Right lobe of liver (tissue), 6 donors: Measurements from ENCODE around the gene WDR6. TPM values are rescaled to one million over a fixed set of nuclear protein-coding genes. Genes with fewer than 3 reads are reported as not detected.

ENCODE experiments used
- ATAC-seq, 4 donors: fragments of 200-7000 bp; cut with Tn5 transposase; one replicate each; pipeline ENCODE4 v1.9.1; 2020; ENCODE audit warnings: mild to moderate bottlenecking in 4 of 4, moderate library complexity in 4 of 4
- DNase-seq, 3 donors: peaks; one replicate each; pipeline ENCODE4 v3.0.0-alpha.2; 2020
- H3K27ac ChIP-seq, 3 donors: fragments of 200-600 bp; one replicate each; pipeline ENCODE4 v1.8.0; 2022
- H3K27me3 ChIP-seq, 2 donors: fragments of 200-600 bp; one replicate each; pipeline ENCODE4 v1.8.0; 2022
- H3K36me3 ChIP-seq, 4 donors: fragments of 200-600 bp; sonication (generic) in 1 of 4; one replicate each; pipeline versions ENCODE4 v1.5.1 to v1.8.0; 2017 to 2022; ENCODE audit warnings: control low read depth in 1 of 4
- H3K4me1 ChIP-seq, 4 donors: fragments of 200-600 bp; sonication (generic) in 1 of 4; one replicate each; pipeline versions ENCODE4 v1.5.1 to v1.8.0; 2017 to 2022; ENCODE audit warnings: control low read depth in 1 of 4
- H3K4me3 ChIP-seq, 3 donors: fragments of 200-600 bp; one replicate each; pipeline ENCODE4 v1.8.0; 2022
- H3K9me3 ChIP-seq, 4 donors: fragments of 200-600 bp; sonication (generic) in 1 of 4; one replicate each; pipeline versions ENCODE4 v1.5.1 to v1.8.0; 2017 to 2022; ENCODE audit warnings: control low read depth in 1 of 4
- POLR2A ChIP-seq: fragments of 450-650 bp; IDR thresholded peaks from one replicate; pipeline ENCODE4 v1.6.1; 2017; ENCODE audit warnings: antibody characterized with exemption, mild to moderate bottlenecking
- WGBS: methylation state at CpG from one replicate; pipeline ENCODE4 v1.1.6; 2018; ENCODE audit warnings: low coverage, low lambda C conversion rate; ENCODE audit not compliant: insufficient coverage; ENCODE audit errors: missing lambda C conversion rate; 5-methylcytosine and 5-hydroxymethylcytosine counted together
- intact Hi-C, 2 donors: fragments of 100-400 bp; cut with DNase I; formaldehyde crosslinking; loops; one replicate each; pipeline versions ENCODE4 v1.11.2 to v1.14.1; 2022
- microRNA counts: library from miRNA; unstranded; fragments of <30 nt; microRNA quantifications from one replicate; lab custom pipeline; 2016
- microRNA-seq, 2 donors: library from miRNA; unstranded; fragments of <30 nt; microRNA quantifications; one replicate each; pipeline ENCODE4, GENCODE V29; 2019 to 2020
- small RNA-seq, 2 experiments: library from RNA; depleted of rRNA; stranded (forward); fragments of <200 nt; gene quantifications; one replicate each; pipeline ENCODE3, GENCODE V24; 2016
- total RNA-seq, 6 experiments: library from RNA; depleted of rRNA in 2 of 6; stranded (reverse); fragments of >200 nt in 2 of 6; fragmentation: NEBNext Ultra II Directional in 3 of 6; extraction: Animal tissue kit (Norgen Biotek cat#: 25700) in 3 of 6; gene quantifications; one replicate each; pipeline versions ENCODE4 v1.1.0 to v1.2.4, GENCODE V29; 2016 to 2023
- TF ChIP-seq, protein P1 (sequence below), 4 donors: fragments of 200-600 bp in 3 of 4; fragments of 450-650 bp in 1 of 4; IDR thresholded peaks; one replicate each; pipeline versions ENCODE4 v1.5.1 to v1.8.0; 2016 to 2022; ENCODE audit warnings: antibody characterized with exemption in 4 of 4, mild to moderate bottlenecking in 2 of 4
- donor health status: DM: no; HTN: yes; CAD: no.
- donor health status: DM: no; HTN: no; CAD: no.
- donor health status: DM: no; HTN: no; CAD: no.
- donor health status: DM: no; HTN: yes; CAD: no.
- donor health status: DM: no; HTN: yes; CAD: no.

WDR6 gene
- total RNA-seq, 6 experiments from 2014 or later: 35.7 to 72.9 (median 65.4) TPM

- Histone ChIP-seq H3K4me3 (no peak overlapping the region), H3K27ac (no peak overlapping the region), H3K36me3 (peaks cover 9 to 41% (median 15%) of the 10 kb centered on the region in 4 donors), H3K9me3 (no peaks in the 10 kb centered on the region), H3K27me3 (no peaks in the 10 kb centered on the region), H3K4me1 (no peaks in the 10 kb centered on the region)
- intact Hi-C loops: no loop called here
- WGBS: 67% methylated on average over 1 of the region's 1 CpG
- no peak for ATAC-seq
- DNase-seq: no peak
- no peak for TF ChIP-seq POLR2A
- TF ChIP-seq, protein P1, sequence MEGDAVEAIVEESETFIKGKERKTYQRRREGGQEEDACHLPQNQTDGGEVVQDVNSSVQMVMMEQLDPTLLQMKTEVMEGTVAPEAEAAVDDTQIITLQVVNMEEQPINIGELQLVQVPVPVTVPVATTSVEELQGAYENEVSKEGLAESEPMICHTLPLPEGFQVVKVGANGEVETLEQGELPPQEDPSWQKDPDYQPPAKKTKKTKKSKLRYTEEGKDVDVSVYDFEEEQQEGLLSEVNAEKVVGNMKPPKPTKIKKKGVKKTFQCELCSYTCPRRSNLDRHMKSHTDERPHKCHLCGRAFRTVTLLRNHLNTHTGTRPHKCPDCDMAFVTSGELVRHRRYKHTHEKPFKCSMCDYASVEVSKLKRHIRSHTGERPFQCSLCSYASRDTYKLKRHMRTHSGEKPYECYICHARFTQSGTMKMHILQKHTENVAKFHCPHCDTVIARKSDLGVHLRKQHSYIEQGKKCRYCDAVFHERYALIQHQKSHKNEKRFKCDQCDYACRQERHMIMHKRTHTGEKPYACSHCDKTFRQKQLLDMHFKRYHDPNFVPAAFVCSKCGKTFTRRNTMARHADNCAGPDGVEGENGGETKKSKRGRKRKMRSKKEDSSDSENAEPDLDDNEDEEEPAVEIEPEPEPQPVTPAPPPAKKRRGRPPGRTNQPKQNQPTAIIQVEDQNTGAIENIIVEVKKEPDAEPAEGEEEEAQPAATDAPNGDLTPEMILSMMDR (IDR thresholded peaks at IDR 0.05): no peak
Observed at GRCh38 chr3:49053543-49053942, 46.4 kb downstream of the WDR6 start.

- H3K36me3 ChIP-seq: peaks cover 9 to 41% (median 15%) of the 10 kb centered on the region in 4 donors
- intact Hi-C loops: no loop called here
- no peaks in the 10 kb centered on the region for H3K9me3 ChIP-seq
- no peaks in the 10 kb centered on the region for H3K4me1 ChIP-seq
- H3K27ac ChIP-seq: no peak overlapping the region
- no peak overlapping the region for H3K4me3 ChIP-seq
- no peaks in the 10 kb centered on the region for H3K27me3 ChIP-seq
- WGBS: 83% methylated on average over 2 of the region's 2 CpGs
- ATAC-seq (no peak), DNase-seq (no peak)
- TF ChIP-seq, protein P1 (IDR thresholded peaks at IDR 0.05): no peak
- no peak for TF ChIP-seq POLR2A
Observed at GRCh38 chr3:49054344-49054862, 47.2 kb downstream of the WDR6 start.

DNA sequence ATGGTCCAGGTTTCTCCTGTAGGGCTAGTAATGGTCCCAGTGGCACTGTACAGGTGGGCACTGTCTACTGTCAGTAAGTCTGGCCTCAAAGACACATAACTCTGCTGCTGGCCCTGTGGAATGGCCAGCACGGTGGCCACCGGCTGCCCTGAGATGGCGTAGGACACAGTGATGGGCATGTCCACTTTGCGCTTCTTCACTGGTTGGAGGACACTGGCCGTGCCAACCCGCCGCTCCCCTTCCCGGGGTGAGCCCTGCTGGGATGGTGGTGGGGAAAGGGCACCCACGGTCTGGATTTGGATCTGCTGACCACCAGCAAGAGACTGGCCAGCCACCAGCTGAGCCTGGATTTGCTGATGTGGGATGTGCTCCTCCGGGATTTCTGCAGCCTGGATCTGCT, 50.1 kb downstream of the WDR6 start:
- H3K9me3 ChIP-seq: no peaks in the 10 kb centered on the region
- DNase-seq (no peak), ATAC-seq (peak in 1 of 4 donors; percentile 36)
- no peak overlapping the region for H3K4me3 ChIP-seq
- H3K36me3 ChIP-seq: peaks cover 7 to 42% (median 20%) of the 10 kb centered on the region in 4 donors
- 90% methylated on average over 2 of the region's 10 CpGs for WGBS
- H3K27ac ChIP-seq: no peak overlapping the region
- no peaks in the 10 kb centered on the region for H3K4me1 ChIP-seq
- no peak for TF ChIP-seq POLR2A
- TF ChIP-seq, protein P1 (IDR thresholded peaks at IDR 0.05): no peak
- intact Hi-C loops: no loop called here
- H3K27me3 ChIP-seq: no peaks in the 10 kb centered on the region

GRCh38 chr3:49058011-49058410, 50.8 kb downstream of the WDR6 start:
- 88% methylated on average over 5 of the region's 7 CpGs for WGBS
- Histone ChIP-seq H3K27ac (no peak overlapping the region), H3K36me3 (peaks cover 5 to 45% (median 20%) of the 10 kb centered on the region in 4 donors), H3K4me1 (no peaks in the 10 kb centered on the region), H3K4me3 (no peak overlapping the region), H3K27me3 (no peaks in the 10 kb centered on the region), H3K9me3 (no peaks in the 10 kb centered on the region)
- no peak for ATAC-seq
- intact Hi-C loops: no loop called here
- TF ChIP-seq POLR2A: no peak
- TF ChIP-seq, protein P1 (IDR thresholded peaks at IDR 0.05): no peak
- no peak for DNase-seq

MicroRNAs within 50 kb of the gene (microRNA counts, 767-probe panel; counts per million panel counts)
- microRNA hsa-miR-191-5p (lab: Ali Mortazavi, UCI) (13,989 counts per million, percentile 89 among the panel's probes with 10 or more counts), microRNA hsa-miR-425-5p (lab: Ali Mortazavi, UCI) (237 counts per million)

Small RNA genes lying within 50 kb of the gene (microRNA-seq; reads per million reads assigned to microRNA genes)
- gene MIR191: 9,647 to 10,956 reads per million in 2 donors
- gene MIR425: 2,044 to 3,133 reads per million in 2 donors

Small RNA genes lying within 50 kb of the gene (small RNA-seq; reads per million reads assigned to genes)
- gene MIR191: 3,370 to 4,925 reads per million in 2 experiments
- 17.4 to 27.2 reads per million in 2 experiments for gene MIR425

Other genes with a start within 250 kb of the WDR6 start
- gene PRKAR2A, start 159.5 kb upstream of the WDR6 start, total RNA-seq: 10 to 100 TPM; 21.9 to 31.1 (median 27.2) TPM
- 100 to 1,000 TPM in 2 of 6 experiments, 10 to 100 TPM in 4; 54.4 to 114 (median 82.3) TPM for gene SLC25A20, start 108.5 kb upstream of the WDR6 start, total RNA-seq
- 10 to 100 TPM; 34.4 to 44.9 (median 38.2) TPM for gene ARIH2, start 88.5 kb upstream of the WDR6 start, total RNA-seq
- 10 to 100 TPM in 5 of 6 experiments, 1 to 10 TPM in 1; 7.7 to 19.2 (median 11.1) TPM for gene P4HTM, start 17.1 kb upstream of the WDR6 start, total RNA-seq
- gene DALRD3, start 11.2 kb downstream of the WDR6 start, total RNA-seq: 10 to 100 TPM in 2 of 6 experiments, 1 to 10 TPM in 4; 7.5 to 17.0 (median 8.1) TPM
- gene NDUFAF3, start 14.7 kb downstream of the WDR6 start, total RNA-seq: 100 to 1,000 TPM in 1 of 6 experiments, 10 to 100 TPM in 5; 39.2 to 100 (median 44.8) TPM
- gene IMPDH2, start 22.0 kb downstream of the WDR6 start, total RNA-seq: 10 to 100 TPM; 32.0 to 57.3 (median 39.0) TPM
- 10 to 100 TPM; 21.9 to 35.7 (median 31.7) TPM for gene QRICH1, start 86.7 kb downstream of the WDR6 start, total RNA-seq
- 100 to 1,000 TPM in 2 of 6 experiments, 10 to 100 TPM in 4; 81.5 to 148 (median 93.5) TPM for gene QARS1, start 97.4 kb downstream of the WDR6 start, total RNA-seq
- 10 to 100 TPM; 28.0 to 39.0 (median 34.1) TPM for gene USP19, start 113.4 kb downstream of the WDR6 start, total RNA-seq
- 100 to 1,000 TPM; 129 to 192 (median 163) TPM for gene LAMB2, start 125.7 kb downstream of the WDR6 start, total RNA-seq
- gene CCDC71, start 158.9 kb downstream of the WDR6 start, total RNA-seq: 10 to 100 TPM in 2 of 6 experiments, 1 to 10 TPM in 4; 8.0 to 18.9 (median 8.6) TPM
- gene KLHDC8B, start 164.2 kb downstream of the WDR6 start, total RNA-seq: 10 to 100 TPM; 10.4 to 15.2 (median 11.5) TPM